GM12865 (cell line): Measurements from ENCODE around the gene PRDM16.

Experiments used
- DNase-seq: peaks from one replicate; pipeline ENCODE4 v3.0.0; 2010; ENCODE audit warnings: low read depth
- H3K4me3 ChIP-seq: 2 replicates; pipeline ENCODE4 v1.5.1; 2011; ENCODE audit warnings: mild to moderate bottlenecking, low read depth, low read length, control low read depth
- TF ChIP-seq, protein P1 (sequence below): IDR thresholded peaks from 2 replicates; pipeline ENCODE4 v1.5.1; 2011; ENCODE audit warnings: low read length, control low read depth, low read depth, inconsistent platforms; ENCODE audit not compliant: insufficient read depth; ENCODE audit errors: missing control alignments

Gene PRDM16

DNA sequence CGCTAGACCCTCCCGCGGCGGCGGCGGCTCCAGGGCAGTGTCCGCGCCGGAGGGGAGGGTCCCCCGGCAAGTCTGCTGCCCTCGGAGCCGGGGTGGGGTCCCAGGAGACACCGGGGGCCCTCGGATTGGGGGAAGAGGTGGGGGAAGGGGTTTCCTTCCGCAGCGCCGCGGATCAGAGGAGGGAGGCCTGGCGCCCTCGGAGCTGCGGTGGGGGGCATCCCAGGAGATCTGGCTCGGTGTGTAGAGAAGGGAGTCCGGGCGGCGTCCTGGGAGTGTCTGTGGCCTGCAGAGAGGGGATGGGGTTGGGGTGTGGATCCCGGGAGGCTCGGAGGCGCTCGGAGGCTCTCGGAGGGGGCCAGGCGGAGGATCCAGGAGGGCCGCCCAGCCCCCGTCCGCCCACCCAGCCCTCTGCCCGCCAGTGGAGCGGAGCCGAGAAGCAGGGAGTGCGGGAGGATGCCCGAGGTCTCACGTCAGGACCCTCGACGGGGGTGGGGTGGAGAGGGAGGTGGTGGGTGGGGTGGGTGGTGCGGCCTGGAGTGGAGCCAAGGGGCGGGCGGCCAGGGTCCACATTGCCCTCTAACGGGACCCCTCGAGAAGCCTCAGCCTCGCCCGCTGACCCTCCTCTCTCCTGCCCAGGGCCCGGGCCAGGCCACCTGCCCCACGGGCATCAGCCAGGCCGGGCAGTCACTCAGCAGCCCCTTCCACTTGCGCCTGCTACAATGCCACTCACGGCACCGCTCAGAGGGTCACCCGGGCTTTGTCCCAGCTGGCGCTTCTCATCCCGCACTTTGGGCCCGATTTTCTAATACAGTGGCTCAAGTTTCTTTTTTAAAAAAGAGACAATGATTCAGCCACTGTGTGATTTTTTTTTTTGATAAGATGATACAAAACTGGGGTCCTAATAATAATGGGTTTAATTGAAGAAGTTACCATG is 325.3 kb downstream of the PRDM16 start:
- no peak overlapping the region for H3K4me3 ChIP-seq

DNA sequence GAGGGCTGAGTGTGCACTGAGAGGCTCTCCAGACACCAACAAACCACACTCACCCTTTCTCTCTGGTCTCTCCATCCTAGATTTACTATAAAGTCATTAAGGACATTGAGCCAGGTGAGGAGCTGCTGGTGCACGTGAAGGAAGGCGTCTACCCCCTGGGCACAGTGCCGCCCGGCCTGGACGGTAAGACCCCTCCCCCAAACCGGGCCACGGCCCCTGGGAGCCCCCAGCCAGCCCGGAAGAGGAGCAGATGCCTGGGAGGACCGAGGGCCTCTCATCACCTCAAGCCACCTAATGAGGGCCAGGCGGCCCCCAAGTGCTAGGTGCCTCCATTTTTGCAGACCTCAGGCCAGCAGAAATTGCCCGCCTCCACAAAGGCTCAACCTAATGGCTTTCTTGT is 327.4 kb downstream of the PRDM16 start:
- no peak for DNase-seq
- H3K4me3 ChIP-seq, result no peak overlapping the region
- TF ChIP-seq, protein P1, sequence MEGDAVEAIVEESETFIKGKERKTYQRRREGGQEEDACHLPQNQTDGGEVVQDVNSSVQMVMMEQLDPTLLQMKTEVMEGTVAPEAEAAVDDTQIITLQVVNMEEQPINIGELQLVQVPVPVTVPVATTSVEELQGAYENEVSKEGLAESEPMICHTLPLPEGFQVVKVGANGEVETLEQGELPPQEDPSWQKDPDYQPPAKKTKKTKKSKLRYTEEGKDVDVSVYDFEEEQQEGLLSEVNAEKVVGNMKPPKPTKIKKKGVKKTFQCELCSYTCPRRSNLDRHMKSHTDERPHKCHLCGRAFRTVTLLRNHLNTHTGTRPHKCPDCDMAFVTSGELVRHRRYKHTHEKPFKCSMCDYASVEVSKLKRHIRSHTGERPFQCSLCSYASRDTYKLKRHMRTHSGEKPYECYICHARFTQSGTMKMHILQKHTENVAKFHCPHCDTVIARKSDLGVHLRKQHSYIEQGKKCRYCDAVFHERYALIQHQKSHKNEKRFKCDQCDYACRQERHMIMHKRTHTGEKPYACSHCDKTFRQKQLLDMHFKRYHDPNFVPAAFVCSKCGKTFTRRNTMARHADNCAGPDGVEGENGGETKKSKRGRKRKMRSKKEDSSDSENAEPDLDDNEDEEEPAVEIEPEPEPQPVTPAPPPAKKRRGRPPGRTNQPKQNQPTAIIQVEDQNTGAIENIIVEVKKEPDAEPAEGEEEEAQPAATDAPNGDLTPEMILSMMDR, result no peak

More for the DNA sequence above, 325.3 kb downstream of the PRDM16 start:
- TF ChIP-seq, protein P1, result no peak
- no peak for DNase-seq

DNA sequence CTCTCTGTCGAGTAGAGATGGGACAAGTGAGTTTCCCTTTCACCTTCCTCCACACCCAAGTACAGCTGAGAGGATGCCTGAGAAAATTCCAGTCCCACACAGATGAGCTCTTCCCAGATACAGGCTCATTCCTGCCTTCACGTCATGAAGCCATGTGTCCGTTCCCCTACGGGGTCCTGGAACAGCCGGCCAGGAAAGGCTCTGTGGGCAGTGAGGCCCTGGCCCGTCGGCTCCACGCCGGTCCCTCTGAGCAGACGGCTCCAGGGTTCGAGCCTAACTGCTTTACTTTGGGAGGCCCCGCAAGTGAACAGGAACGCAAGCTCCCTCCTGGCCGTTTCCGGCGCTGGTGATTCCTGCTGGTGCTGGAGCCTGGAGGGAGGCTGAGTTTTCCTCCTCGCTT is 328.3 kb downstream of the PRDM16 start:
- no peak for DNase-seq
- TF ChIP-seq, protein P1, result no peak
- H3K4me3 ChIP-seq, result no peak overlapping the region

DNA sequence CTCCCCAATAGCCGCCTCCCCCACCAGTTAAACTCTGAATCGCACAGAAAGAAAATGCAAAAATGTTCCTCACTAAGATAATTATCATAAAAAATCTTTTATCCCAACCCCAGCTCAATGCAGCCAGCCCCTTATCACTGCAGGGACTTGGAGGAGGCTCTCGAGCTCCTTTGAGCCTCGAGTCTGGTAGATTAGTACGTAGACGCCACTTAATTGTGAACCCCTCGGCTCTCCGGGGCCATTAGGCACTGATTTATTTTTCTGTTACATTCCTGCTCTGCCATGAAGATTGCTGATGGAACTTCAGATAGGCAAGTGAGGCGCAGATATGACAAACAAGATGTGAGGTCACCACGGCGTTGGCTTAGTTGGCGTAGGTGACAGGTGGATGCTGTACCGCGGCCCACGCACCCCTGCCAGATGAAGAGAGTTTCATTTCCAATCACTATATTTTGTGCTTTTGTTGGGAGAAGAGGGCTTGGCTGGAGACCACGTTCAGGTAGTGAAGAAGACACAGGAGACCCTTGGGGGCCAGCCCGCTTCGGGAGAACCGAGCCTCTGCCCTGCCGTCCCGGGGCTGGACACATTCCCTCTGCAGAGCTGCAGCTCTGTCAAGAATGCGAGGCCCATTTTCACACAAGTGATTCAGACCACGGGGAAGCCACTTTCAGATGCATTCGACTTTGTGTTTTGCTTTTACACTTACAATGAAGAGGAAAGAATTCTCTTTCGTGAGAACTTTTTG is 329.6 kb downstream of the PRDM16 start:
- TF ChIP-seq, protein P1, result no peak
- H3K4me3 ChIP-seq, result no peak overlapping the region
- DNase-seq, result no peak

DNA sequence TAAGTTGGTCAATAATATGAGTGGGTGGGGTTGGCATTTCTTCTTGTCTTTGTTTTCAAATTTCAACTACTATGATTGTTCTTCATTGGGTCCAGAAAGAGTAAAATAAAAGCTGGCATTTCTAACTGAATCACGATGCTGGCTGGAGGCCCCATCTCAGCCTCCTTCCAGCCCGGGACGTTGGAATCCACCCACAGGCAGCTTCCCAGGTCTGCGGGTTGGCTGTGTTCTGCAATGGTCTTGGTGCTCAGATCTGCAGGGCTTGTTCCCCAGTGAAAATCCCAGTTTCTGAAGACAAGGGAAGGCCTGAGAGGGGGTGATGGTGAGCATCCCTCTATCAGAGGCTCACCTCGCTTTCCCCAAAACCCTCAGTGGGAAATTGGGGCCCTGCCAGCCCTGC is 330.7 kb downstream of the PRDM16 start:
- DNase-seq, result no peak
- TF ChIP-seq, protein P1, result no peak
- H3K4me3 ChIP-seq, result no peak overlapping the region

DNA sequence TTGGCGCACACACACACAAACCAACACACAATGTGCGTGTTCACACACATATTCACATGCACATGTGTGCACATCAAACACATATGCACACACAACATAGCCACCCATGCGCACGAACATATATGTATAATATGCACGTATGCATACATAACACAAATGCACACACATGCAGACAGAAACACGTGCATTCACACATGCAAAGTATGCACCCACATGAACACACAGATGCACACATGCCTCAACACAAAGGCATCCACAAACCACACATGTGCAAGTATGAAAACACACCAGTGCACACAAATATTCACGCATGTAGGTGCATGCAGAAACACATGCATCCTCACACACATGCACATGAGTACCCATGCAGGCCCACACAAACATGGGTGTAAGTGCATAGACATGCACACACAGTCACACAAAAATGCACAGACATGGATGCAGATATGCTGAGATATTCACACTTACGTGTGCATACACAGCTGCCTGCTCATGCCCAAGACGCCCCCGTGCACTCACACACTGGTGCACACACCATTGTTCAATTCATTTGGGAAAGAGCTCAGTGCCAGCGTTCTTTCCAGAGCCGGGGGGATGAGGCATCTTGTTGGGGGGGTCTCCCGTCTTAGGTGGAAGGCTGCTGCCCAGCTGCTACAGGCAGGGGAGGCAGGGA is 332.7 kb downstream of the PRDM16 start:
- no peak for DNase-seq
- TF ChIP-seq, protein P1, result no peak
- no peak overlapping the region for H3K4me3 ChIP-seq
